H1 (cell line): ENCODE results near the gene AKR7A2. TPM values are rescaled to one million over a fixed set of nuclear protein-coding genes. Genes with fewer than 3 reads are reported as not detected.

Experiments
- CTCF ChIA-PET: fragments of 300-600 bp; sonication (Branson Sonifier 250); formaldehyde crosslinking; loops from one replicate; lab custom pipeline; 2021; ENCODE audit not compliant: partially characterized antibody; lab: Charles Lee
- POLR2A ChIA-PET: fragments of 300-600 bp; sonication (Branson Sonifier 250); formaldehyde crosslinking; loops from one replicate; lab custom pipeline; 2021; ENCODE audit warnings: inconsistent platforms; ENCODE audit not compliant: partially characterized antibody; lab: Charles Lee
- DNase-seq, 2 experiments: peaks; one replicate each; pipeline versions ENCODE4 v3.0.0 to v3.0.0-alpha.2; 2010 to 2022; ENCODE audit warnings: low spot score in 2 of 2, low read depth in 1 of 2, mixed read lengths in 1 of 2
- FAIRE-seq: peaks from 2 replicates; lab custom pipeline; 2011; peaks lifted over from hg19 to GRCh38; lab: Jason Lieb, UNC
- H2AFZ ChIP-seq: 2 replicates; pipeline ENCODE4 v1.8.1; 2012; ENCODE audit warnings: low read length, inconsistent platforms
- H2AK5ac ChIP-seq: 2 replicates; pipeline ENCODE4 v1.6.1; 2013; ENCODE audit warnings: low read depth, low read length
- H2BK120ac ChIP-seq: replicated peaks from 2 replicates; pipeline ENCODE3; 2013; ENCODE audit warnings: low read depth, low read length, inconsistent platforms
- H2BK12ac ChIP-seq: 2 replicates; pipeline ENCODE4 v1.6.1; 2013; ENCODE audit warnings: low read depth, low read length
- H2BK15ac ChIP-seq: 2 replicates; pipeline ENCODE4 v1.6.1; 2013; ENCODE audit warnings: low read length
- H2BK20ac ChIP-seq: 2 replicates; pipeline ENCODE4 v1.6.1; 2013; ENCODE audit warnings: low read length
- H2BK5ac ChIP-seq: 2 replicates; pipeline ENCODE4 v1.6.1; 2013; ENCODE audit warnings: low read depth, low read length
- H3K14ac ChIP-seq: 2 replicates; pipeline ENCODE4 v1.6.1; 2013; ENCODE audit warnings: inconsistent platforms; ENCODE audit not compliant: insufficient read length
- H3K18ac ChIP-seq: 2 replicates; pipeline ENCODE4 v1.6.1; 2013; ENCODE audit warnings: low read length; ENCODE audit errors: extremely low read depth
- H3K23ac ChIP-seq: 2 replicates; pipeline ENCODE4 v1.6.1; 2013; ENCODE audit warnings: inconsistent platforms; ENCODE audit not compliant: insufficient read length
- H3K23me2 ChIP-seq: 2 replicates; pipeline ENCODE4 v1.6.1; 2013; ENCODE audit warnings: low read depth, low read length
- H3K27ac ChIP-seq: 2 replicates; pipeline ENCODE4 v1.6.1; 2011; ENCODE audit warnings: low read depth, low read length, inconsistent platforms
- H3K27me3 ChIP-seq, 4 experiments: replicated peaks in 1 of 4; 1 replicate in 1 of 4; 2 replicates in 3 of 4; pipeline versions ENCODE4 v1.6.1 to v1.8.1; 2011 to 2013; ENCODE audit warnings: low read length in 3 of 4, mild to moderate bottlenecking in 3 of 4, inconsistent platforms in 2 of 4, mixed read lengths in 2 of 4, moderate library complexity in 1 of 4; ENCODE audit not compliant: control insufficient read depth in 3 of 4, insufficient read depth in 3 of 4; ENCODE audit errors: extremely low read depth in 1 of 4
- H3K36me3 ChIP-seq, 4 experiments: 2 replicates each; pipeline versions ENCODE4 v1.6.1 to v1.8.1; 2011 to 2013; ENCODE audit warnings: mild to moderate bottlenecking in 4 of 4, low read length in 3 of 4, moderate library complexity in 2 of 4, control low read depth in 1 of 4, inconsistent platforms in 1 of 4; ENCODE audit not compliant: insufficient read depth in 4 of 4, control insufficient read depth in 2 of 4
- H3K4ac ChIP-seq: replicated peaks from 2 replicates; pipeline ENCODE3; 2013; ENCODE audit warnings: low read length, low read depth, mixed read lengths, inconsistent platforms; ENCODE audit not compliant: insufficient read length
- H3K4me1 ChIP-seq, 4 experiments: replicated peaks in 1 of 4; 1 replicate in 1 of 4; 2 replicates in 3 of 4; pipeline versions ENCODE4 v1.6.1 to v1.8.1; 2011 to 2013; ENCODE audit warnings: low read length in 3 of 4, inconsistent platforms in 2 of 4, mixed read lengths in 1 of 4; ENCODE audit not compliant: insufficient read depth in 4 of 4, control insufficient read depth in 3 of 4
- H3K4me2 ChIP-seq, 2 experiments: 2 replicates each; pipeline versions ENCODE4 v1.6.1 to v1.8.1; 2011 to 2013; ENCODE audit warnings: low read depth in 2 of 2, low read length in 2 of 2, control low read depth in 1 of 2, inconsistent platforms in 1 of 2, mild to moderate bottlenecking in 1 of 2; ENCODE audit not compliant: insufficient read depth in 1 of 2
- H3K4me3 ChIP-seq, 4 experiments: fragments of 200-600, 300-600 bp in 1 of 4; sonication (generic), shearing (Covaris generic), sonication (Bioruptor Twin) in 1 of 4; 2 replicates each; pipeline versions ENCODE4 v1.5.1 to v1.8.1; 2011 to 2016; ENCODE audit warnings: low read length in 4 of 4, low read depth in 3 of 4, control low read depth in 2 of 4, inconsistent platforms in 2 of 4, mild to moderate bottlenecking in 2 of 4, mixed read lengths in 1 of 4, moderate library complexity in 1 of 4; ENCODE audit not compliant: insufficient read depth in 2 of 4; ENCODE audit errors: extremely low read depth in 1 of 4
- H3K56ac ChIP-seq: replicated peaks from 2 replicates; pipeline ENCODE3; 2013; ENCODE audit warnings: low read depth, mild to moderate bottlenecking, mixed read lengths, low read length, inconsistent platforms; ENCODE audit not compliant: insufficient read length
- H3K79me1 ChIP-seq: 2 replicates; pipeline ENCODE4 v1.6.1; 2013; ENCODE audit warnings: low read depth, low read length, control low read depth
- H3K79me2 ChIP-seq, 2 experiments: 2 replicates each; pipeline versions ENCODE4 v1.6.1 to v1.8.1; 2012 to 2013; ENCODE audit warnings: low read length in 2 of 2, mild to moderate bottlenecking in 2 of 2, inconsistent platforms in 1 of 2; ENCODE audit not compliant: insufficient read depth in 2 of 2, control insufficient read depth in 1 of 2
- H3K9ac ChIP-seq, 4 experiments: replicated peaks in 1 of 4; 1 replicate in 1 of 4; 2 replicates in 3 of 4; pipeline versions ENCODE4 v1.6.1 to v1.8.1; 2011 to 2013; ENCODE audit warnings: low read depth in 3 of 4, low read length in 3 of 4, control low read depth in 2 of 4, mild to moderate bottlenecking in 2 of 4, moderate library complexity in 2 of 4, inconsistent platforms in 1 of 4; ENCODE audit errors: extremely low read depth in 1 of 4
- H3K9me3 ChIP-seq, 2 experiments: 2 replicates each; pipeline versions ENCODE4 v1.6.1 to v1.8.1; 2012 to 2013; ENCODE audit warnings: mild to moderate bottlenecking in 2 of 2, moderate library complexity in 2 of 2, control low read depth in 1 of 2, inconsistent platforms in 1 of 2, low read depth in 1 of 2, low read length in 1 of 2, mixed read lengths in 1 of 2; ENCODE audit not compliant: insufficient read depth in 2 of 2
- H4K20me1 ChIP-seq, 2 experiments: replicated peaks in 1 of 2; 2 replicates each; pipeline versions ENCODE3 to v1.8.1; 2011 to 2013; ENCODE audit warnings: inconsistent platforms in 2 of 2, low read length in 2 of 2, mild to moderate bottlenecking in 1 of 2; ENCODE audit not compliant: insufficient read depth in 2 of 2, control insufficient read depth in 1 of 2
- H4K5ac ChIP-seq: 2 replicates; pipeline ENCODE4 v1.6.1; 2013; ENCODE audit warnings: low read length, low read depth, mixed read lengths, inconsistent platforms; ENCODE audit not compliant: insufficient read length
- H4K8ac ChIP-seq: 2 replicates; pipeline ENCODE4 v1.8.0; 2013; ENCODE audit warnings: mild to moderate bottlenecking, moderate library complexity, low read length, inconsistent platforms; ENCODE audit not compliant: insufficient read depth; ENCODE audit errors: extremely low read depth
- H4K91ac ChIP-seq: replicated peaks from 2 replicates; pipeline ENCODE3; 2013; ENCODE audit warnings: low read length, mixed read lengths, inconsistent platforms; ENCODE audit not compliant: insufficient read length
- ASH2L ChIP-seq: fragments of 200-600, 300-600 bp; sonication (generic); IDR thresholded peaks from one replicate; pipeline ENCODE4 v1.7.1; 2017; ENCODE audit warnings: low read length
- NRF1 ChIP-seq: IDR thresholded peaks from 2 replicates; pipeline ENCODE4 v1.6.1; 2011; ENCODE audit warnings: mild to moderate bottlenecking, low read depth, low read length, improper control_type of control experiment
- POLR2A ChIP-seq, 2 experiments: IDR thresholded peaks; 1 replicate in 1 of 2; 2 replicates in 1 of 2; pipeline ENCODE4 v1.6.1; 2011; ENCODE audit warnings: low read depth in 2 of 2, low read length in 2 of 2, mild to moderate bottlenecking in 2 of 2; ENCODE audit errors: control extremely low read depth in 1 of 2
- WGBS, 2 experiments: shearing (Covaris generic) in 1 of 2; methylation state at CpG; one replicate each; pipeline versions ENCODE4 v1.1.6 to v1.1.7; 2013 to 2015; ENCODE audit warnings: low lambda C conversion rate in 2 of 2, mixed read lengths in 2 of 2, inconsistent platforms in 1 of 2, low coverage in 1 of 2, missing lambda C conversion rate in 1 of 2; ENCODE audit not compliant: insufficient replicate concordance in 2 of 2, insufficient coverage in 1 of 2, insufficient read length in 1 of 2; ENCODE audit errors: extremely low coverage in 1 of 2, missing lambda C conversion rate in 1 of 2; 5-methylcytosine and 5-hydroxymethylcytosine counted together
- polyA plus RNA-seq, 7 experiments: library from polyadenylated mRNA; depleted of rRNA in 3 of 7; stranded (reverse) in 5 of 7; unstranded in 2 of 7; fragments of >200 nt in 5 of 7; fragments of 200-250 nt in 2 of 7; gene quantifications; 1 replicate in 5 of 7; 2 replicates in 1 of 7; 4 replicates in 1 of 7; pipeline versions ENCODE4 v1.2.1 to v1.2.3, GENCODE V29; 2011 to 2013; ENCODE audit warnings: missing spikeins in 2 of 7, mixed read lengths in 2 of 7
- total RNA-seq: library from RNA; stranded (reverse); fragmentation: NEBNext Ultra II Directional; extraction: Animal tissue kit (Norgen Biotek cat#: 25700); gene quantifications from 2 replicates; pipeline ENCODE4 v1.2.1, GENCODE V29; 2021

The AKR7A2 gene
- total and polyA plus RNA-seq, 2 of the 8 experiments (the other 6 are each of a cell fraction or from before 2014, with no cell fraction given) = 32.0 to 48.3 TPM

DNA sequence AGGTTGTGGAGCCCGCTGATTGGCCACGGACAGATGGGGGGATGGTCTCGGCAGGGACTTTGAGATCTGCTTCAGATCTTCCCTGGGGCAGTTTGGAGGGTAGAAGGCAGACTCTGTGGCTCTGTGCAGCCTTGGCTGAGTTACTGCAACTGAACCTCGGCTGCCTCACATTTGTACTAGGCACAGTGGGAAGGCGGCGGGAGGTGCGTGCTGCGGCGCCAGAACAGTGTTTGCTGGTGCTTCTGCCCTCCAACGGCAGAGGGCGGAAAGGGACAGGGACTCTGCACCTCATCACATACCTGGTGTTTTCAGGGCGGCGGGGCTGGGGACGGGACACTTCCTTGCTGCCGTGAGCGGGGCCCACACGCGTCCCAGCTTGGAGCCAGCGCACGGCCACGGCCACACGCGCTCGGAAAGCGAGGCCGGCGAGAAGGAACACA, 26.4 kb upstream of the AKR7A2 start:
- Histone ChIP-seq H2AK5ac (peak overlapping the region; percentile 26; the same call in 1 of the 2 replicates), H3K14ac (no peak overlapping the region), H4K8ac (peak overlapping the region; percentile 95), H2BK120ac (no peak overlapping the region), H3K23me2 (peaks cover 2% of the 10 kb centered on the region; the same call in 1 of the 2 replicates), H3K4me1 (peaks cover 0 to 15% (median 10%) of the 10 kb centered on the region in 4 experiments; a peak in 5 of 7 replicates), H3K9ac (peak overlapping the region in 3 of 4 experiments; percentile 33 to 73 (median 38); a peak in 4 of 7 replicates), H3K27me3 (no peaks in the 10 kb centered on the region), H3K4me3 (peak overlapping the region in 1 of 4 experiments; percentile 43; a peak in 2 of 8 replicates), H4K91ac (peak overlapping the region; percentile 45), H3K18ac (peak overlapping the region; percentile 80), H3K36me3 (peaks cover 0 to 7% (median 2%) of the 10 kb centered on the region in 4 experiments; a peak in 3 of 8 replicates), H2BK20ac (peak overlapping the region; percentile 62; the same call in 1 of the 2 replicates), H2BK15ac (no peak overlapping the region), H4K5ac (peak overlapping the region; percentile 73), H3K56ac (no peak overlapping the region), H3K79me1 (no peaks in the 10 kb centered on the region), H3K4me2 (peak overlapping the region; percentile 55 to 60), H2BK5ac (peak overlapping the region; percentile 89), H4K20me1 (peaks cover 5 to 7% of the 10 kb centered on the region in 2 experiments), H3K4ac (peak overlapping the region; percentile 63), H3K79me2 (no peaks in the 10 kb centered on the region), H2BK12ac (peak overlapping the region; percentile 98), H2AFZ (no peak overlapping the region; the same call in 1 of the 2 replicates), H3K23ac (no peak overlapping the region), H3K27ac (peak overlapping the region; percentile 79; the same call in 1 of the 2 replicates), H3K9me3 (no peaks in the 10 kb centered on the region)
- ChIA-PET CTCF (interaction anchor here (0.8 to 5.1 kb wide), 14 partner anchors 11 to 338 kb away, joined by 3 to 25 read pairs (median 4); no protein-coding TSS in a partner anchor), POLR2A (interaction anchor here (0.8 to 1.8 kb wide), 7 partner anchors 8 to 244 kb away, joined by 3 to 8 read pairs (median 4); partner anchors contain the start of genes EMC1 and MRTO4)
- WGBS, 2 experiments = 22% methylated on average over 24 of the region's 27 CpGs; no CpG with 5 or more reads in 1 of the 2 experiments
- peak; percentile 58 to 84 for DNase-seq
- FAIRE-seq = peak; percentile 24
- no peak for TF ChIP-seq NRF1
- peak; percentile 30 to 60 for TF ChIP-seq POLR2A (IDR thresholded peaks at IDR 0.05; ENCODE audit: control extremely low read depth in 1 of 2, low read depth in 2 of 2, low read length in 2 of 2)
- peak; percentile 76 for TF ChIP-seq ASH2L
